GDM1 (cell line): ENCODE results near the gene BRWD1.
"Not testable (repeated sequence)": the region's sequence is repeated elsewhere in the genome, so short reads cannot be mapped to it uniquely, and the experiment has no call there.

Experiments used
- DNase-seq: peaks from one replicate; lab custom pipeline; 2025; lab: John Stamatoyannopoulos, UW

Gene BRWD1

DNA sequence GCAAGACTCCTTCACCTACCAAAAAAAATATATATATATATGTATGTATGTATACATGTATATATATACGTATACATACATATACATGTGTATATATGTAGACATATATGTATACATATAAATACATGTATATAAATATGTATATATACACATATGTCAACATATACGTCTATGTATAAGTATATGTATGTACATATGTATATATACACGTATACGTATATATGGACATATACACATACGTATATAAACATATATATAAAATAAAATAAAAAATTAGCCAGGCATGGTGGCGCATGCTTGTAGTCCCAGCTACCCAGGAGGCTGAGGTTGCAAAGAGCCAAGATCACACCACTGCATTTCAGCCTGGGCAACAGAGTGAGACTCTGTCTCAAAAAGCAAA lies 31.6 kb downstream of the BRWD1 start:
- no peak for DNase-seq

DNA sequence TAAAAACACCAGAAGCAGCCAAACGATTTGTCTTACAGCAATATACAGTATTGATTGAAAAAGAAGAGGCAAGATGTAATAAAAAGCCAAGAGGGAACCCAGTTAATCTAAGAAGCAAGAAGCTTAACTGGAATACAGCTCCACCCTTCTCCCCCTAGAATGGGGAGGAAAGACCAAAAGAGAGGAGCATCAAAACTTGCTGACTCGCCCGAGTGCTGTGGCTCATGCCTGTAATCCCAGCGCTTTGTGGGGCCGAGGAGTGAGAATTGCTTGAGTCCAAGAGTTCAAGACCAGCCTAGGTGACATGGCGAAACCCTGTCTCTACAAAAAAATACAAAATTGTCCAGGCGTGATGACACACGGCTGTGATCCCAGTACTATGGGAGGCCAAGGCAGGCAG lies 32.2 kb downstream of the BRWD1 start:
- no peak for DNase-seq

DNA sequence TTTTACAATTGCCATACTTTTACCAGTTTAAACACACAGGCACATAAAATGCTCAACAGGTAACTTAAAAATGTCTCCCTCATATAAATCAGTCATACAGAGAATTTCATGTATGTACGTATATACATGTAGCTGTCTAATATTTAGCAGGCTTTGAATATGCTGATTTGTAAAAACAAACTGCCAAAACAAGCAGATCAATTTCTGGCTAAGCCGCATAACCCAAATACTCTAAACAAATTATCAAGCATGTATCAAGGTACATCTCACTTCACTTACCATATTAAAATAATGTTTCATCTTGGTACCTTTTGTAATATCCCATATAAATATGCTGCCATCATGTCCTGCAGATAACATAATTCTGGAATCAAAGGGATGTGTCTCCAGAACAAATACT lies 43.8 kb downstream of the BRWD1 start:
- no peak for DNase-seq

DNA sequence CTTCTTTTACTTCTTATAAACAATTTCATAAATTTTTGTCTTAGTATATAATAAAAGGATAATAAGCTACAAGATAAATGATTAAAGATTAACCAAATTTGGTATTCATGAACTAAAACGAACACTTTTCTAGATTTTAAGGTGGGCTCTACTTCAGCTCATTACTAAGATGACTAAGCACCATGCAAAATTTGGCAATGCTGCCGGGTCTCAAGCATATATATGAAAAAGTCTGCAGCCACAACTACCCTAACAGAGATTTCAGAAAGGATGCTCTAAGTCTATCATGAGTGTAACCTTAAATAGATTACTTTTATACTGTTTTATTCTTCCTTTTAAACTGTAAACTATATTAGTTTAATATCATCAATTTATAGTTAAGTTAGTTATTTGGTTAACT lies 47.8 kb downstream of the BRWD1 start:
- no peak for DNase-seq

DNA sequence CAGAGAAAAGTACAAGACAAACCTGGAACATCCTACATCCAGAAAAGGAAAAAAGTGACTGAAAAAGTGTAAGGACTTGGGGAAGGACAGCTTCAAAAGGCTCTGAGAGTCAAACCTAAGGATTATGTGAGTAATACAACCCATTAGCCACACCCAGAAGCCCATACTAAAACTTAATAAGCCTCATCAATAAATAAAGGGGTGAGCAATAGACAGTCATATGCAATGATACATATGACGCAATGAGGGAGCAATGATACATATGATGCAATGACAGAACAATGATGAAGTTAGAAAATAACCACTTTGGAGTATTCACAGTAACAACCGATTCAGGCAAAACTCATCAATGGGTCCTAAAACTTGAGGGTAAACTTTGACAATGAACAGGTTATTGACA lies 50.1 kb downstream of the BRWD1 start:
- DNase-seq = no peak

DNA sequence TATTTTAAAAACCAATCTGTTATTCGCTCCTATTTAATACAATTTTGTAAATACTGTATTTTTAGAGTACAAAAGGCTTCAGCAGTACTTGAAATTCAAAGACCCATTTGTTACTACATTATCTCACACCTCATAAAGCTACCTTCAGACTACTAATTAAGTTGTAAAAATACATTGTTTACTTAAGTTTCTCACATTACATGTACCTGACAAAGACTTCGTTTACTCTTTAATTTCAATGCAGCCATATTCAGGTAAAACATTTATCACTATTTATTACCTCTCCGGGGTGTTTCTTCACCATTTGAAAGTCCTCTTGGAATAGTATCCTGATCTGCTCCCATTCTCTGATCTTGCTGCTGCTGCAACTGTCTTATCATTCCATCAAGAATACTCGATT lies 55.2 kb downstream of the BRWD1 start:
- no peak for DNase-seq

DNA sequence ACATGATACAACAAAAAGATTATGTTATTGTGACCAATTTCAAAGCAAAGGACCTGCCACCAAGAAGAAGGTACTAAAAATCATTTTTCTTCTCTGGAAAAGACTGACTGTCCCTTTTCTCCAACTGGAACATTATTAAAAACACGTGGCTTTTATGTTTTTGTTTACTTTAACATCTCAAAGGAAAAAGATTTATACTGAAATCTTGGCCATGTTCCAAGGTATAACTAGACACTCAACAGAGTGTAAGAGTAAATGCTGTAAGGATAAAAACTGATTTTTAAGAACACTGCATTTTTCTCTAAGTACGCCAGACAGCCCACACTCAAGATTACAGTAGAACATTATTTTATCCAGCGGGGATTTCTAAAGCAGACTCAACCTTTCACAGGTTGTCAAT lies 62.1 kb downstream of the BRWD1 start:
- DNase-seq = no peak

DNA sequence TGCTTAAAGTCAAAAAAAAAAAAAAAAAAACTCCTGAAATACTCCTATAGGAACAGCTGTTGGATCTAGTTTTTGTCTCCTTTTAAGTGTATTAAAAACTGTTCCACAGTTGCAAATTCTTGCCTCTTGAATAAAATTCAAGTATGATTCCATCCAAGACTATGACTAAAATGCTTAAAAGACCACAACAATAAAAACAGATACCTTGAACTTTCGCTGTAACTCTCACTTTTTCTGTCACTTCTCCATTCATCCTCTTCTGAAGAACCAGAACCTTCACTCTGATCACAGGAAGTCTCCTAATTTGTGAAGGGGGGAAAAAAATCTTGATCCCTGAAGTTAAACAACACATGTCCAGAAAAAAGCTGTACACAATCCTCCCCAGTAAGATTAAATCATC lies 75.2 kb downstream of the BRWD1 start:
- DNase-seq = no peak

DNA sequence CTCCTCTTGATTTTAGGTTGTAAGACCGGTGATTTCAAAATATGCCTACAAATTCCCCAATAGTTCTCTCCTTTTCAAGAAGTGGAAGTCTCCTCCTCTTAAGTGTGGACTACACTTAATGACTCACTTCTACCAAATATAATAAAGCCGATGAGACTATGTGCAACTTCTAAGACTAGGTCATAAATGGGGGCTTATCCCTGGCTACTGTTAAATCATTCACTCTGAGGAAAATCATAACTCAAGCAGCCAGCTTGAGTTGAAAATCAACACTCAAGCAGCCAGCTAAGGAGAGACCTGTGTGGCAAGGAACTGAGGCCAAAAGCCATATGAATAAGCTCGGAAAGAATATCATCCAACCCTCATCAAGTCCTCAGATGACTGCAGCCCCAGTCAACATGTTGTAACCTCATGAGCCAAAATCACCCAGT lies 80.6 kb downstream of the BRWD1 start:
- no peak for DNase-seq

DNA sequence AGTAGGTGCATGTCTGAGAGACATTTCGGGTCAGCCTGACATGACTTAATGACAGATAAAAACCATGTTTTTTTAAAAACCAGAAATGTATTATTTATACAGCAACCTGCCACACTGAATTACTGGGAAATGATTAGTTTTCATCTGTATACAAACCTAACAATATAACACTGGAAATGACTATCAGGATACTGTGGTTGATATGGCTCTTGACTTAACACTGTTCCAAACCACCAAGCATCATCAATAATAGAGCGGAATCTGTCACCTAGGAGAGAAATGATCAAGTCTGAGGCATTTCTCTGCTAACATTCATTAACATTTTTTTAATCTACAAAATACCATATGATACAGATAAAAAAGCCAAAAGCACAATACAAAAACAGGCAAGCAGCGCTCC lies 88.5 kb downstream of the BRWD1 start:
- no peak for DNase-seq

DNA sequence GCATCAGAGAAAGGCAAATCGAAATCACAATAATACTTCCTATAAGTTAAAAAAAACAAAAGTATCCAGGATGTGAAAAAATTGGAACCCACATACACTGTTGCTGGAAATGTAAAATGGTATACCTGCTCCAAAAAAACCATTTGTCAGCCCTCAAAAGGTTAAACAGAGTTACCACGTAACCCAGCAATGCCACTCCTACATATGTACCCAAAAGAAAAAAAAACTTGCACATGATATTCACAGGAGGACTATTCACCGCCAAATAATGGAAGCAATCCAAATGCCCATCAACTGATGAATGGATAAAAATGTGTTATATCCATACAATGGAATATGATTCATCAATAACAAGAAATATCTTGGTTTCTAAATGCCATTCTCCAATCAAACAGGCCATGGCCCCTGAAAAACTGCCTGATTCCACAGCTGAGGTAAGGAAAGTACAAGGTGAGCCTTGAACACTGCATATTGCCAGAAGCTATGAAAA lies 91.4 kb downstream of the BRWD1 start:
- DNase-seq = no peak

DNA sequence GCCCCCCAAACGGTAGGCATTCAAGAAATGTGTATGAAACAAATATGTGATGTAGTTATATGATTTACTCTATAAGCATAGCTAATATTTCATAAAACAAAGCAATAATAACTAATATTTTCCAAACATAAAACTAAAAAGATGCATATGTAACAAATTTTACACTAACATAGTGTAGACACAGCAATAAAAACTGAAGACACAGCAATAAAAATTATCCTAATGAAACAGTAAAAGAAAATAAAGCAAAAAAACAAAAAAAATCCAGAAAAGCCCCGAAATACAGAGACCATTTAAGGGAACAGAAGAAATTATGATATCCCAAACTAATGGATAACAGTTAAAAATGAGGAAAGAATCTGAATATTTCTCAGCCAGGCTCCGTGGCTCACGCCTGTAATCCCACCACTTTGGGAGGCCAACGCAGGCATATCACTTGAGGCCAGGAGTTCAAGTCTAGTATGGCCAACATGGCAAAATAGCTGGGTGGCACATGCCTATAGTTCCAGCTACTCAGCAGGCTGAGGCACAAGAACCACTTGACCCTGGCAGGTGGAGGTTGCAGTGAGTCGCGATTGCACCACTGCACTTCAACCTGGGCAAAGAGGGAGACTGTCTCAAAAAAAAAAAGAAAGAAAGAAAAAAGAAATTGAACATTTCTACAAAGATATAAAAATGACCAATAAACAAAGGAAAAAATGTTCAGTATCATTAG lies 92.0 kb downstream of the BRWD1 start:
- no peak for DNase-seq

DNA sequence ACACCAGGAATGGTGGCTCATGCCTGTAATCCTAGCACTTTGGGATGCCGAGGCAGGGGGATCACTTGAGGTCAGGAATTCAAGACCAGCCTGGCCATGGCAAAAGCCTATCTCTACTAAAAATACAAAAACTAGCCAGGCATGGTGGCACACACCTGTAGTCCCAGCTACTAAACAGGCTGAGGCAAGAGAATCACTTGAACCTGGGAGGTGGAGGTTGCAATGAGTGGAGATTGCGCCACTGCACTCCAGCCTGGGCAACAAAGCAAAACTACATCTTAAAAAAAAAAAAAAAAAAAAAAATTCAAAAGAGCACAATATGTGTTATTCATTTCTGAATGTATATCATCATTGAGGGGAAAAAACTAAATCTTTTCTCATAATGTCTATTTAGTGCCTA lies 92.6 kb downstream of the BRWD1 start:
- DNase-seq = not testable (repeated sequence)

DNA sequence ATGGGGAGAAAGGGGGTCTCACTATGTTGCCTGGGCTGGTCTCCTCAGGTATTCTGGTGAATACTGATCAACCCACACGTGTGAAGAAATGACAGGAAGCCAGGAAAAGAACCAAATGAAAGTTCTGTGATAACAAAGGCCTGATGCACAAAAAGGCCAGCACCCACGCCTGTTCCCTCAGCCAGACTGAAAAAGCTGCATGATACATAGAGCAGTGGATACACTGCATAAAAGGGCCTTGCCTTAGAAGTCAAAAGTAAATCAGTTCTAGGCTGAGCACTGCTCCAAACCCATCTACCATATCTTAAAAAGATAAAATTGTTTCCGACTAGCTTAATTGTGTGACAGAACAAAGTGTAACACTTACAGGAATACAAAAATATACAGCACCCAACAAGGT lies 93.3 kb downstream of the BRWD1 start:
- DNase-seq = no peak

DNA sequence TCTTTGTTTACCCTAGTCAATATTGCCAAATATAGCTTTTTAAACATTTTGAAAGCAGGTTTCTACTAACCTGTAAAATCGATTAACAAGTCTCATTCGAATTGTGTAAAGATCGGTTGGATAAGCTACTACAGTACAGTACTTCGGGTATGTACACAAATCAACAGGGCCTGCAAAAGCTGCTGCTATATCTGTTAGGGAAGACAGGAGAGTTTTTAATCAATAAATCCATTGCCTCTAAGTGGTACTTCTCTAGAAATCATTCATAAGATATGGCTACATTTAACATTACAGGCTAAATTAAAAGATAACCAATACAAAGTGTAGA lies 95.4 kb downstream of the BRWD1 start:
- no peak for DNase-seq

DNA sequence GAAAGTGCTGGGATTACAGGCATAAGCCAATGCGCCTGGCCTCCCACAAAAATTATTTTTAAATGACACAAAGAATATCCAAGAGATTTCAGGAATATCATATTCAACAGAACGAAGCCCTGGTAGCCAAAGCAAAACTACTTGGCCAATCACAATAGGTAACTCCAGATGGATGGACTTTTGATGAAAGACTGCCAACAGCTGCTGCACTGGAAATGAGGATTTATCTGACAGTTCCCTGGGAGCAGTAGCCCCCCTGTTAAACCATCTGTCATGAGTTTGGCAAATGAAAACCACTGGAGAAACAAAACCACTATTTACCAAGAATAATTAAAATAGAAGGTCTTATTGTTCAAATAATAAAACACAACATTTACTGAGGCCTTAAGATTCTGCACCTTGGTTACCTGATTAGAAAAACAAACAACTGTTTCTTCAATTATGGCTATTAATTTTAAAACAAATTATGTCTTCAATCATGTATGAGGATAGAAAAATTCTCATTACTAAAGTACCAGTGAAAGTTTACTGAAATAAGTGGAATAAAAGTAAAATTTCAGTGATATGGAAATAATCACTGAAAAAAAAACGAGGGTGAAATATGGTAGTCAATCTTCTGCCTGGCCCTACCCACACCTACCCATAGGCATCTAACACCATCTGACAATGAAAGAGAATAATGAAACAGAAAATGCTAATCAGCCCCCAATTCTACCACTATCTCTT lies 95.9 kb downstream of the BRWD1 start:
- no peak for DNase-seq

DNA sequence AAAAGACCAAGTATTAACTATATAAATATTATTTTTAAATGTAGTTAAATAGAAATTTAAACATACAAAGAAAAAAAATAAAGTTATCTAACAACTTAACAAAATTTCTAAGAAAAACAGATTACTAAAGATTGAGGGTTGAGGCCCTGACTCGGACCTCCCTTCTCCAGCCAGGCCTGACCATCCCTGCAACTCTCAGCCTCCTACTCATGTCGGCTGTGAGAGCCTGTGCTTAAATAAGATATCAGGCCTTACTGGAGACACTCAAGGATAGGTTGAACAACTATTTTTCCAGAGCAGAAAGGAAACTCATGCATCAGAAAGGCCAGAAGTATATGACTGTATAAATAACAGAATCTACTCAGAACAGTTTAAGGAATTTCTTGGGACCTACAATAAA lies 97.1 kb downstream of the BRWD1 start:
- DNase-seq = no peak

DNA sequence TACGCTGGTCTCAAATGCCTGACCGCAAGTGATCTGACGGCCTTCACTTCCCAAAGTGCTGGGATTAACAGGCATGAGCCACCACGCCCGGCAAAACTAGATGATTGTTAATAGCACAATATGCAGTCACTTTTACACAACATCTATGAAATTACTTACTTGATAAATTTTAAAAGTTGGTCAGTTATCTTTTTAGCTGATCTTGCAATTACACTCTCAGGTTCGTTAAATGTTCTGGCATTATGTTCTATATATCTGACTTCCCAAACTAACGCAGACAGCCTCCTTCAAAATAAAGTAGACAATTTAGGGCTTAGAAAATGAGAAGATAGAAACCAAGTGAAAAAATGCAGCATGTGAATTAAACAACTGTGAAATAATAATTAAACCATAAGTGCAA lies 98.4 kb downstream of the BRWD1 start:
- no peak for DNase-seq

DNA sequence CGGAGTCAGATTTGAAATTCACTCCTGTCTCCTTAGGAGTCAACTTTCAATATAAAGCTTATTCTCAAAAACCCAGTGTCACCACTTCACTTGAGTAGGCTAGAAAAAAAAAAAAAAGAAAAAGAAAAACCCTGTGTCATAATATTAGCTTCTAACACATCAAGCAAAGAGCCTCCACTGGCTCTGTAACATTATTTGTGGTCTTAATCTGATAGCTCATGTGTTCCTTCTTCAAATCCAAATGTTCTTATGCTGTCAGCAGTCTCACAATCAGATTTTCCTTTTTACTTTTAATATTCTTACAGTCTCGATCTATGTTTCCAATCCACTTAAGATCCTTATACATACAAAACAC lies 104.1 kb downstream of the BRWD1 start:
- DNase-seq = no peak

DNA sequence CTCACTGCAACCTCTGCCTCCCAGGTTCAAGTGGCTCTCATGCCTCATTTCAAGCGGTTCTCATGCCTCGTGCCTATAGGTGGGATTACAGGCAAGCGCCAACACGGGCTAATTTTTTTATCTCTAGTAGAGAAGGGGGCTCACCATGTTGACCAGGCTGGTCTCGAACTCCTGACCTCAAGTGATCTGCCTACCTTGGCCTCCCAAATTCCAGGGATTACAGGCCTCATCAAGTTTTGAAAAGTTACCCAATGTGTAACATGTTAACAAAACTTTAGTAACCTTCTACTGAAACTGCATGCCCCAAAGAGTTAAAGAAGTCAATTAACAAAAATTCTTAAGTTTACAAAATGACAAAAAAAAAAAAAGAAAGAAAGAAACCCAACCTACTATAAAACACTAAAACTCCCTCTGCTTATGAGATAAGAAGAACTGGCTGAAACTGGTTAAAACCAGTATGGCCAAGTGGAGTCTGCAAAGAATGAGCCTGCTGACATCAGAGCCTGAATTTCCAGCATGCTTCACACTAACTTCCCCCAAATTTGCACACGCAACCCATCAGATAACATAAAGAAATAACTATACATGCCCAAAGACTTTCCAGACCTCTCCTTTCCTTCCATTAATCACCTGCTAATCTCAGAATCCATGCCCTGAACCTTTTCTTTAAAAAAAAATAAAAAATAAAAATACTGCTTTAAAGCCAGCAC lies 104.7 kb downstream of the BRWD1 start:
- no peak for DNase-seq

DNA sequence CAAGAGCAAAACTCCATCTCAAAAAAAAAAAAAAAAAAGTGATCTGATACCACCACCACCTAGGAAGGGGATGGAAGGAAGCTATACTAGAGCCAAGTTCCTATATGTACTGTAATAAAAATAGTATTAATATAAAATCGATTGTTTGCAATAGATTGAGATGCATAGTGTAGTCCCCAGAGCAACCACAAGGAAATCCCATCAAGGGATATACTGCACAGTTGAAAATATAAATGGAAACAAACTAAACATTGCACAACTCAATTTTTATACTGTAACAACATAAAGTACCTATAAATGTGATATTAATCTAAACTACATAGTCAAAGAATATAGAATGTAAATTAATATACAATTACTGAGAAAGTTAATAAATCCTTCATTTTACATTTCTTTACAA lies 109.3 kb downstream of the BRWD1 start:
- DNase-seq = no peak

DNA sequence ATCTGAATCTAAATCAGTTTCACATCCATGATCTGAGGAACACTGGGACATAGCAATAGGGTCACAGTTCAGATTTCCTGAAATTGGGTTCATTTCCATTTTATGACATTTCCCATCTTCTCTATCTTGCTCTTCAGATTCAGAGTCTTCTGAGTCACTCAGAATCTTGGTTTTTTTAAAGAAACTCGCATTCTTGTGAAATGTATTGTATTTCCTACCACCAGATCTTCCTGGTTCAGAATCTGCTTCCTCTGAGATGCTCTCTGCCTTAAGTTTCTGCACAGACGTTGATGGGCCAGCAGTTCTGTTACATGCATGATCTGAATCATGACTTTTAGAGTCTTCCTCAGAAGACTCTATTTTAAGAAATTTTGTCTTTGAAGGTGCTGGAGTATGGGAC lies 114.6 kb downstream of the BRWD1 start:
- no peak for DNase-seq

DNA sequence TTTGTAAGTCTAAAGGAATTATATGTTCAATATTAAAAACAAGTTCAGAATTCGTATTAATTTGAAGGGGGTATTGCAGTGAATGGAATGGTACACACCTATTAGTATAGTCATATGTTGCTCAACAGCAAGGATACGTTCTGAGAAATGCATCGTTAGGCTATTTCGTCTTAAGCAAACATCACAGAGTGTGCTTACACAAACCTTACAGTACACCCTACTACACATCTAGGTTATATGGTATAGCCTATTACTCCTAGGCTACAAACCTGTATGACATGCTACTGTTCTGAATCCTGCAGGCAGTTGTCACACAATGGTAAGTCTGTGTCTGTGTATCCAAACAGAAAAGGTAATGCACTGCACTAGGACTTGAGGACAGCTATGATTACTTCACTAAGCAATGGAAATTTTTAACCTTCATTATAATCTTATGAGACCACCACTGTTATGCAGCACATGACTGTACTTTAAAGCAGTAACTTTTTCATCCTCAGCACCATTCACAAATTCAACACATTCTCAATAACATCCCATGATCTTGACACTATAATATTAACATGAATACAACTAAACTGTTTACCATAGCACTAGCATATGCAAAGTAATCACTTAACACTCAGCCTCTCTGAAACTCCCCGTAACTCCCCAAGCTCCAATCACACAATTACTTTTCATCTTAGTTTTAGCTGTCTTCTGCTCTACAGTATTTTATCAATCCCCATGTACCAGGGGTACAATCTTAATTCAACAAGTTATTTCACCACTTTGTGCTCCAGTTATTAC lies 115.8 kb downstream of the BRWD1 start:
- no peak for DNase-seq
